H1 (cell line): ENCODE data around the gene ASAP3. TPM values are rescaled to one million over a fixed set of nuclear protein-coding genes. Genes with fewer than 3 reads are reported as not detected.

Experiments used
- BRCA1 ChIP-seq: IDR thresholded peaks from 2 replicates; pipeline ENCODE4 v1.6.1; 2012; ENCODE audit warnings: low read depth, low read length, improper control_type of control experiment
- CEBPB ChIP-seq: IDR thresholded peaks from 2 replicates; pipeline ENCODE4 v1.6.1; 2012; ENCODE audit warnings: low read depth, low read length
- polyA plus RNA-seq, 7 experiments: library from polyadenylated mRNA; depleted of rRNA in 3 of 7; stranded (reverse) in 5 of 7; unstranded in 2 of 7; fragments of >200 nt in 5 of 7; fragments of 200-250 nt in 2 of 7; gene quantifications; 1 replicate in 5 of 7; 2 replicates in 1 of 7; 4 replicates in 1 of 7; pipeline versions ENCODE4 v1.2.1 to v1.2.3, GENCODE V29; 2011 to 2013; ENCODE audit warnings: missing spikeins in 2 of 7, mixed read lengths in 2 of 7
- total RNA-seq: library from RNA; stranded (reverse); fragmentation: NEBNext Ultra II Directional; extraction: Animal tissue kit (Norgen Biotek cat#: 25700); gene quantifications from 2 replicates; pipeline ENCODE4 v1.2.1, GENCODE V29; 2021

ASAP3 gene
- total and polyA plus RNA-seq, 2 of the 8 experiments (the other 6 are each of a cell fraction or from before 2014, with no cell fraction given) = 53.1 to 58.0 TPM

DNA sequence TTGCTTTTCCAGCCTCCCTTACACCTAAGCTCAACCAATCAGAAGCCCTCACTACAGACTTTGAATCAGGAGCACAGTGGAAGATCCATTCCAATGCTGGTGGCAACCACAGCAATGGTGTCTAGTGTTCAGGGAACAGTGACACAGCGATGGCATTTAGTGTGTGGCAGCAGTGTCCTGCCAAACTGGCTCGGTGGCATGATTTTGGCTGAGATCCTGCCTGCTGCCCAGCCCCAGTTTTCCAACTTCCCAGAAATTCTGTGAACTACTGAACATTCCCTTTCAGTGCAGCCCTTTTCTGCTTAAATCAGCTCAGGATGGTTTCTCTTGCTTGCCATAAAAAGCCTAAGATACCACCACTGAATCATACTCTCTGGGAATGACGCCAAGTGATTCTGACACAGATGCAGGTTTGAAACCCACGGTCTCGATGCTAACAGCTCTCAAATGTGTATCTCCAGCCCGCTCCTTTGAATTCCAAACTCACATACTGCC, 8.8 kb downstream of the ASAP3 start (continued):
- TF ChIP-seq CEBPB (no peak), BRCA1 (no peak)
